AG09319 (cell line): ENCODE data around the gene C19orf81.
"Not testable (repeated sequence)": the region's sequence is repeated elsewhere in the genome, so short reads cannot be mapped to it uniquely, and the experiment has no call there.

Source experiments
- DNase-seq: peaks from one replicate; pipeline ENCODE4 v3.0.0-alpha.2; 2010; ENCODE audit warnings: low read depth; ENCODE audit errors: extremely low read depth
- TF ChIP-seq, protein P1 (sequence below): IDR thresholded peaks from 2 replicates; pipeline ENCODE4 v1.5.1; 2011; ENCODE audit warnings: low read depth, mild to moderate bottlenecking, inconsistent platforms, low read length, moderate library complexity

The C19orf81 gene

GRCh38 chr19:50649433-50650391, at the start of gene C19orf81:
Gene C19orf81, plus strand, starts transcription at chr19:50649445. Its CDS starts 0 bp downstream, at chr19:50649445.
- DNase-seq, result no peak

GRCh38 chr19:50601407-50602088, 47.7 kb upstream of the C19orf81 start:
- TF ChIP-seq, protein P1, sequence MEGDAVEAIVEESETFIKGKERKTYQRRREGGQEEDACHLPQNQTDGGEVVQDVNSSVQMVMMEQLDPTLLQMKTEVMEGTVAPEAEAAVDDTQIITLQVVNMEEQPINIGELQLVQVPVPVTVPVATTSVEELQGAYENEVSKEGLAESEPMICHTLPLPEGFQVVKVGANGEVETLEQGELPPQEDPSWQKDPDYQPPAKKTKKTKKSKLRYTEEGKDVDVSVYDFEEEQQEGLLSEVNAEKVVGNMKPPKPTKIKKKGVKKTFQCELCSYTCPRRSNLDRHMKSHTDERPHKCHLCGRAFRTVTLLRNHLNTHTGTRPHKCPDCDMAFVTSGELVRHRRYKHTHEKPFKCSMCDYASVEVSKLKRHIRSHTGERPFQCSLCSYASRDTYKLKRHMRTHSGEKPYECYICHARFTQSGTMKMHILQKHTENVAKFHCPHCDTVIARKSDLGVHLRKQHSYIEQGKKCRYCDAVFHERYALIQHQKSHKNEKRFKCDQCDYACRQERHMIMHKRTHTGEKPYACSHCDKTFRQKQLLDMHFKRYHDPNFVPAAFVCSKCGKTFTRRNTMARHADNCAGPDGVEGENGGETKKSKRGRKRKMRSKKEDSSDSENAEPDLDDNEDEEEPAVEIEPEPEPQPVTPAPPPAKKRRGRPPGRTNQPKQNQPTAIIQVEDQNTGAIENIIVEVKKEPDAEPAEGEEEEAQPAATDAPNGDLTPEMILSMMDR, result no peak

More at GRCh38 chr19:50649433-50650391, at the start of gene C19orf81:
- TF ChIP-seq, protein P1, result no peak

GRCh38 chr19:50602089-50602422, 47.2 kb upstream of the C19orf81 start:
- DNase-seq, result no peak

More at GRCh38 chr19:50601407-50602088, 47.7 kb upstream of the C19orf81 start:
- no peak for DNase-seq

DNA sequence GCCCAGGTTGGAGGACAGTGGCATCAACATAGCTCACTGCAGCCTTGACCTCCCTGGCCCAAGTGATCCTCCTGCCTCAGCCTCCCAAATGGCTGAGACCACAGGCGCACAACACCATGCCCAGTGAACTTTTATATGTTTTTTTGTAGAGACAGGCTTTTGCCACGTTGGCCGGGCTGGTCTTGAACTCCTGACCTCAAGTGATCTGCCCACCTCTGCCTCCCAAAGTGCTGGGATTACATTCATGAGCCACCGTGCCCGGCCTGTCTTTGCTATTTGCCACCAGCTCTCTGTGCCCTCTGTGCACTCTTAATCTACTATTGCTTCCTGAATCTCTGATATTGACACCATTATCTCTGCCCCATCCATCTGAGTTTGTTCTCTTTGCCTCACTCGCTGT, 46.7 kb upstream of the C19orf81 start:
- no peak for DNase-seq
- TF ChIP-seq, protein P1, result no peak

More at GRCh38 chr19:50602089-50602422, 47.2 kb upstream of the C19orf81 start:
- TF ChIP-seq, protein P1, result no peak

DNA sequence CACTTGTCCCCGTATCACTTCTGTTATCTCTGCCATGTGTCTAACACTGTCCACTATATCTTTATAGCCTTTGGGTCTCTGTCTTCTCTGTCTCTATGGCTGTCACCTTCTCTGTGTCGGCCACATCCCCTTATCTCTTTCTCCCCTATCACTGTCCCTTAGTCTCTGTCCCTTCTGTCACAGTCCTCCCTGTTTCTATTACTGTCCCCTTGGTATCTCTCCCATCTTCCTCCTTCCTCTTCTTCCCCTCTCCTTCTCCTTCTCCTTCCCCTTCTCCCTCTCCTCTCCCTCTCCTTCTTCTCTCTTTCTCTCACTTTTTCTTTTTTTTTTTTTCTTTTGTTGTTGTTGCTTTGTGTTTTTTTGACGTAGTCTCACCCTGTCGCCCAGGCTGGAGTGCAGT, 46.3 kb upstream of the C19orf81 start:
- no peak for DNase-seq
- TF ChIP-seq, protein P1, result no peak

DNA sequence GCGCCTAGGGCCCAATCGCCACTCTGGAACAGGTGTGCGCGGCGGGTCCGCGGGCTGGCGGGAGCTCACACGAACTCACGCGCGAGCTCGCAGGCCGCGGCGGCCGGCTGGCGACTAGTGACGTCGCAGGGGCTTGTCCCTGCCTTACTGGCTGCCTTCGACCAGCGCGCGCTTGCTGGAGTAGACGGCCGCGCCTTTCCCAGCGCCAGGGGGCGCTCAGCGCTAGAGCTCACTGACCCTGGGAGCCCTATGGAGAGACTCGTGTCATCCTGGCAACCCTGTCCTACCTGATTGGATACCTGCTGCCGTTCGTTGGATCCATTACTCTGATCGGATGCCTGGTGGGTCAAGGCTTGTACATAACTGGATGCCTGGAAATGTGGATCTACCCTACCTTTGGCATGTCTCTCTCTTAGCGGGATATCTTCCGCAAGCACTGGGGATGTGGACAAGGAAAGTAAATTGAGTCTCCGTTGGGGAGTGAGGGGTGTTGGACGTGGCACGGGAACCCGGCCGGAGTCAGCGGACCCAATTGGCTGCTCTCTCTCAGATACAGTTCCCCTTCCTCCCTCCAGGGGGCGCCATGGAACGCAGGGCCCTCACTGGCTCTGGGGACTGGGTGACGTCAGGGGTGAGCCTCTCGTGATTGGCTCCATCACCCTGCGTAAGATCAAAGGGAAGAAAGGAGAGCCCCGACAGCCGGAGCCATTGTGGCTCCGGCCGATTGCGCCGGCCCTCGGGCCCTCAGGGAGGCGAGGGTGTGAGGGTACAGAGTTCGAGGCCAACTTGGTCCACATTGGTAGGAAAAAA, 44.8 kb upstream of the C19orf81 start:
- DNase-seq, result not testable (repeated sequence)

DNA sequence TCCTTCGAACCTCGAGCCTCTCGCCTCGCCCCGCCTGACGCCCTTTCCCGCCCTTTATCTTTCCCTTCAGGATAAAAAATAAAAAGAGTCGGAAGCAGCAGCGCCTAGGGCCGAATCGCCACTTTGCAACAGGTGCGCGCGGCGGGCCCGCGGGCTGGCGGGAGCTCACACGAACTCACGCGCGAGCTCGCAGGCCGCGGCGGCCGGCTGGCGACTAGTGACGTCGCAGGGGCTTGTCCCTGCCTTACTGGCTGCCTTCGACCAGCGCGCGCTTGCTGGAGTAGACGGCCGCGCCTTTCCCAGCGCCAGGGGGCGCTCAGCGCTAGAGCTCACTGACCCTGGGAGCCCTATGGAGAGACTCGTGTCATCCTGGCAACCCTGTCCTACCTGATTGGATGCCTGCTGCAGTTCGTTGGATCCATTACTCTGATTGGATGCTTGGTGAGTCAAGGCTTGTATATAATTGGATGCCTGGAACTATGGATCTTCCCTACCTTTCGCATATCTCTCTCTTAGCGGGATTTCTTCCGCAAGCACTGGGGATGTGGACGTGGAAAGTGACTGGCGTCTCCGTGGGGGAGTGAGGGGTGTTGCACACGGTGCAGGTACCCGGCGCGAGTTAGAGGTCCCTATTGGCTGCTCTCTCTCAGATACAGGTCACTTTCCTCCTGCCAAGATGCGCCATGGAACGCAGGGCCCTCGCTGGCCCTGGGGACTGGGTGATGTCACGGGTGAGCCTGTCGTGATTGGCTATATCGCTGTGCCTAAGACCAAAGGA, 43.0 kb upstream of the C19orf81 start:
- not testable (repeated sequence) for DNase-seq
